WI38 (cell line): ENCODE data around the gene PAK3.

Experiments used
- H3K4me3 ChIP-seq: 2 replicates; pipeline ENCODE4 v1.5.1; 2011; ENCODE audit warnings: low read depth, mild to moderate bottlenecking, control low read depth, low read length
- CTCF ChIP-seq: IDR thresholded peaks from 2 replicates; pipeline ENCODE4 v1.5.1; 2012; ENCODE audit warnings: low read depth, mild to moderate bottlenecking, control low read depth, low read length

PAK3 gene

GRCh38 chrX:111181951-111182350, 86.0 kb downstream of the PAK3 start:
- no peak overlapping the region for H3K4me3 ChIP-seq
- no peak for TF ChIP-seq CTCF

- H3K4me3 ChIP-seq = no peak overlapping the region
- no peak for TF ChIP-seq CTCF
These were observed 87.0 kb downstream of the PAK3 start for GRCh38 chrX:111182997-111183396.

- TF ChIP-seq CTCF = no peak
- H3K4me3 ChIP-seq = no peak overlapping the region
These were observed 95.6 kb downstream of the PAK3 start for GRCh38 chrX:111191598-111191997.

GRCh38 chrX:111199505-111199904, 103.5 kb downstream of the PAK3 start:
- no peak overlapping the region for H3K4me3 ChIP-seq
- no peak for TF ChIP-seq CTCF

GRCh38 chrX:111200327-111200726, 104.3 kb downstream of the PAK3 start:
- TF ChIP-seq CTCF = no peak
- H3K4me3 ChIP-seq = no peak overlapping the region

- no peak for TF ChIP-seq CTCF
- no peak overlapping the region for H3K4me3 ChIP-seq
These were observed 111.9 kb downstream of the PAK3 start for GRCh38 chrX:111207851-111208250.

- no peak overlapping the region for H3K4me3 ChIP-seq
- no peak for TF ChIP-seq CTCF
These were observed 120.4 kb downstream of the PAK3 start for GRCh38 chrX:111216293-111216801.
